ENCODE results near the gene ADARB1.

GRCh38 chr21:45204395-45204794 lies 130.0 kb downstream of the ADARB1 start:
- no peak for TF ChIP-seq CTCF (IDR thresholded peaks at IDR 0.05)
- TF ChIP-seq ZFX (IDR thresholded peaks at IDR 0.05; ENCODE audit: borderline replicate concordance): no peak

Data from 22Rv1 (cell line).